HG02840 (cell line): ENCODE data around the gene PEX11A.
"Not testable (repeated sequence)": the region's sequence is repeated elsewhere in the genome, so short reads cannot be mapped to it uniquely, and the experiment has no call there.

Experiments
- ATAC-seq: cut with Tn5 transposase; IDR thresholded peaks from one replicate; pipeline ENCODE4 v1.9.1; 2021; ENCODE audit warnings: mild to moderate bottlenecking, moderate library complexity, moderate number of reproducible peaks; ENCODE audit not compliant: unreplicated experiment, low FRiP score

The PEX11A gene

GRCh38 chr15:89690276-89691218 is at the start of gene PEX11A, which contains the start of gene WDR93:
PEX11A (minus strand) TSS chr15:89690754; CDS start chr15:89690632, 122 bp downstream.
WDR93 (plus strand) TSS chr15:89690811; CDS start chr15:89701747, 10,936 bp downstream.
- ATAC-seq: peak; percentile 76

- no peak for ATAC-seq
Observed at GRCh38 chr15:89740137-89740536, 49.6 kb upstream of the PEX11A start.

DNA sequence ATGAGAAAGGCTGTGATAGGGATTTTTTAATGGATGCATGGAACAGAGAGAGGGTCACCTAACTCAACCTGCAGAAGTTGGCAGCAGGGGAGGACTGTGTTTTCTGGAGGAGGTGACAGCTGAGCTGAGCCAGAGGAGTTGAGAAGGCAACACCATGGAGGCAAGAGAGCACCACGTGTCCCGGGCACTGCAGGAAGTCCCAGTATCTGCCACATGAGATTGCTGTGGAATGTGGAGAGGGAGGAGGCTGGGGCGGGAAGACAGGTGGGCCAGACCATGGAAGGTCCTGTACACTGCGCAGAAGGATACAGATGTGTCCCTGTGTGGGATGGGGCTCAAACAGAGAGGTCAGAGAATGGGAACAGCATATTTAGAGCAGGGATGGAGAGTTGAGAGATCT is 45.2 kb upstream of the PEX11A start:
- no peak for ATAC-seq

DNA sequence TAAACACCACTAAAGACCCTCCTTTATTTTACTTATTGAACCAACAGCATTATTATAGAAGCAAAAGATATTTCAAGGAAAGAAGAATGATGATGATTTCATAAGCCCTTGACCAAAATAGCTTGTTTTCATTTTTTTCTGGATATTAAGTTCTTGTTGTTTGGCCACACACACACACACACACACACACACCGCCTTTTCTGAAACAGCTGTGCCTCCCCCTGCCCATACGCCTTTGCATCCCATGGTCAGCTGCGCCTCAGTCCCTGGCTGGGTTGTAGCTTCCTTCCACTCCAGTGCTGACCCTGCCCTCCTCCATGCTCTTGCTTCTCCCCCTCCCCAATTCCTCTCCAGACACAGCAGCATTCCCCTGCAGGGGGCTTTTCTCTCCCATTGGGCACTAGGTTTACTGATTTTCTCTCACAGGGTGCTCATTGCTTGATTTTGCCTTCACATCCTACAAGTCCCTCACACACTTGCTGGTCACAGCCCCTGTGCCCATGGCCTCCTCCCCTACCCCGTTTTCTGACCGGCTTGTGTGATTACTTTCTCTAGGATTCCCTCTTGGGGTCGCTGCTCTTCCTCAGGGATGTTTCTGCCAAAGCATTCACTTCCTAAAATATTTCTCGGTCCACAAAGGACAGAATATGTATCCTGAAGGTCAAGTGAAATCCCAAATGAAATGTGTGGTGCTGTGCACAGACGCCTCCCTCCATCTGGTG is 42.1 kb upstream of the PEX11A start:
- no peak for ATAC-seq

- no peak for ATAC-seq
Observed at GRCh38 chr15:89731275-89731674, 40.7 kb upstream of the PEX11A start.

DNA sequence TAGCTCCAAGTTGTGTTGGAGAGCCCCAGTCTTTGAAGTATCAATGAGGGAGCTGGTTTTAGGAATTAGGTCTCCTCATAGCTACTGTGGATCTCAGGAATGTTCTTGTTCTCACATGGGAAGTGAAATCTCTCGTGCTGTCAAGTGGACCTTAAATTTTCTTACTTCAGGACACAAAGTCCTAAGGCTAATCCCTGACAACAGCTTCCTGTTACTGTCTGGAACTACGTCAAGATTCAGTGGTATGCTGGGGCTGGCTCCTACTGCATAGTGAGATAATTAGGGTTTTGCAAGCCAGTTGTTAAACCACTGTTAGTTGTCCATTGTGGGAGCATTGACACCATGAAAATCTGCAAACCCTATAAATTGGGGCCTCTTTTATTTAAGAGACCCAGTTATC is 37.7 kb upstream of the PEX11A start:
- no peak for ATAC-seq

DNA sequence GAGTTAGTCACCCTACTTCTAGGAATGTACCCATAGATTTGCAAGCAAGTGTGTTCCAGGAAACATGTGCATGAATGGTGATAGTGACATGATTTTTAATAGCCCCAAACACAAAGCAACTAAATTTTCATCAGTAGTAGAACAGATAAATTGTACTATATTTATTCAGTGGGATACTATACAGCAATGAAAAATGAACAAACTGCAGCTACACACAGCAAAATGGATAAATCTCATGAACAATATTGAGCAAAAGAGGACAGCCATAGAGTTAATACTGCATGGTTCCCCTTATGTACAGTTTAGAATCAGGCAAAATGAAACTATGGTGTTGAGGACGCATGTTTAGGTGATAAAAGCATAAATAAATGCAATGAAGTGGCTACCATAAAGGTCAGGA is 34.5 kb upstream of the PEX11A start:
- no peak for ATAC-seq

GRCh38 chr15:89724621-89725020 is 34.1 kb upstream of the PEX11A start:
- ATAC-seq: no peak

DNA sequence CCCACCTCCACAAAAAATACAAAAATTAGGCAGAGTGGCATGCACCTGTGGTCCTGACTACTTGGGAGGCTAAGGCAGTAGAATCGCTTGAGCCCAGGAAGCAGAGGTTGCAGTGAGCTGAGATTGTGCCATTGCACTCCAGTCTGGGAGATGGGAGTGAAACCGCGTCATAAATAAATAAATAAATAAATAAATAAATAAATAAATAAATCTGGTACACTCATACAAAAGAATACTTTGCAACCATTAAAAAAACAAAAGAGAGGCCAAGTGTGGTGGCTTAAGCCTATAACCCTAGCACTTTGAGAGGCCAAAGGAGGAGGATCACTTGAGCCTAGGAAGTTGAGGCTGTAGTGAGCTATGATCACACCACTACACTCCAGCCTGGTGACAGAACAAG is 32.5 kb upstream of the PEX11A start:
- no peak for ATAC-seq

- ATAC-seq: no peak
Observed at GRCh38 chr15:89714775-89715174, 24.2 kb upstream of the PEX11A start.

DNA sequence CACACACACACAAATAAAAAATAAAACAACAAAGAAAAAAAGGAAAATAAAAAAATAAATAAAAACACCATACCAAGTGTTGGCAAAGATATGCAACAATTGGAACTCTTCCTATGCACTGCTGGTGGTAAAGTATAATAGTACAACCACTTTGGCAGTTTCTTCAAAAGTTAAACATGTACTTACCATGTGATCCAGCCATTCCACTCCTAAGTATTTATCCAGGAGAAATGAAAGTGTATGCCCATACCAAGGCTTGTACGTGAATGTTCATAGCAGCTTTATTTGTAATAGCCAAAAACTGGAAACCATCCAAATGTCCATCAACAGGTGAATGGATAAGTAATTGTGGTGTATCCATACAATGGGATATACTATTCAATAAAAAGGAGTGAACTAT is 17.0 kb upstream of the PEX11A start:
- ATAC-seq: no peak

GRCh38 chr15:89704411-89704810 is 13.9 kb upstream of the PEX11A start:
- no peak for ATAC-seq

DNA sequence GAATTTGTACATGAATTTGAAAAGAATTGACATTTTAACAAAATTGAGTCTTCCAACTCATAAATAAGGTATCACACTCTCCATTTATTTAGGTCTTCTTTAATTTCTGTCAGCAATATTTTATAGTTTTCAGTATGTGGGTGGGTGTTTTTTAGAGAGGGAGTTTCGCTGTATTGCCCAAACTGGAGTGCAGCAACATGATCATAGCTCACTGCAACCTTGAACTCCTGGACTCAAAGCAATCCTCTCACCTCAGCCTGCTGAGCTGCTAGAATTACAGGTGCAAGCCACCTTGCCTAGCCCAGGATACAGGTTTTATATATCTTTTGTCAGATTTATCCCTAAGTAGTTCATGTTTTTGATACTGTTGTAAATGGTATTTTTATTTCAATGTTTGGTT is 4.6 kb upstream of the PEX11A start:
- no peak for ATAC-seq

DNA sequence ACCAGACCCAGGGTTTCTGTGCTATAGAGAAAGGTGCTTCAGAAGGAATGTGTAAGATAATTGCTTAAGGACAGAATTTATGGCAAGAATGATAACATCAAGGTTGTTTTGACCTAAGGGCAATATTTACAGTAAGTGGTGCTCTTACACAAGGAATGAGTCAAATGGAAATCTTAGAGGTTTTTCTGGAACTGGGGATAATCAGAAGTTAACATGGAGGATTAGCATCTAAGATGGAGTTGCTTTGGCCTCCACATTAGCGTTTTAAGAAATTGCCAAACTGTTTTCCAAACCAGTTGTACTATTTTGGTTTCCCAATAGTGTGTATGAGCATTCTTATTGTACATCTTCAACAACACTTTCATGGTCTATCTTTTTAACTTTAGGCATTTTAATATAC is 3.1 kb upstream of the PEX11A start:
- ATAC-seq: no peak

- no peak for ATAC-seq
Observed at GRCh38 chr15:89693091-89693490, 2.5 kb upstream of the PEX11A start.

DNA sequence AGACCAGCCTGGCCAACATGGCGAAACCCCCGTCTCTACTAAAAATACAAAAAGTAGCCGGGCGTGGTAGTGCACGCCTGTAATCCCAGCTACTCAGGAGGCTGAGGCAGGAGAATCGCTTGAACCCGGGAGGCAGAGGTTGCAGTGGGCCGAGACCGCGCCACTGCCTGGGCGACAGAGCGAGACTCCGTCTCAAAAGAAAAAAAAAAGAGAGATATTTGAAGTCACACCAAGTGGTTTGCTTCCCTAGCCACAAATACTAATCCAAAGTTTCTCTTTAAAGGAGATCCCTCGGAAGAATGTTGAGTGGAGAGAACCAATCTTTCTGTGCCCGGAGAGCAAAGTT is 651 bp downstream of the PEX11A start:
- not testable (repeated sequence) for ATAC-seq

GRCh38 chr15:89686522-89686921 is 4.0 kb downstream of the PEX11A start:
- no peak for ATAC-seq

DNA sequence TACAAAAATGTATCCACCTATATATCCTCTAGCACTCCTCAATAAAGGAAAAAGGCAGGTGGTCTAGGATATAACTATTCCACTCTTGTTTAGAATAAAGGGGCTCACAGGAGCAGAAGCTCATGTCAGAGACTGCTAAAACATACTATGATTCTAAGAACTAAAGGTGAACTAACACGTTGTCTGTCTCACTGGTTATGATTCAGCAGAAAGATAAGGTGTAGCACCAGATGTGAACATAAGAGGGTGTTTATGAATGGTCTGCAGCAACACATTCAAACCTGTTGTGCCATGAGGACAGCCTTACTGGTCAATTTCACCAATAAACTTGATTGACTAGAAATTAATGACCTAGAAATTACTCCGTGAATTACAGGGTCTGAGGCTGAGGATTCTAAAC is 4.6 kb downstream of the PEX11A start:
- no peak for ATAC-seq

- ATAC-seq: no peak
Observed at GRCh38 chr15:89681146-89681545, 9.4 kb downstream of the PEX11A start.

GRCh38 chr15:89680282-89680873 is 10.2 kb downstream of the PEX11A start:
- ATAC-seq: no peak

DNA sequence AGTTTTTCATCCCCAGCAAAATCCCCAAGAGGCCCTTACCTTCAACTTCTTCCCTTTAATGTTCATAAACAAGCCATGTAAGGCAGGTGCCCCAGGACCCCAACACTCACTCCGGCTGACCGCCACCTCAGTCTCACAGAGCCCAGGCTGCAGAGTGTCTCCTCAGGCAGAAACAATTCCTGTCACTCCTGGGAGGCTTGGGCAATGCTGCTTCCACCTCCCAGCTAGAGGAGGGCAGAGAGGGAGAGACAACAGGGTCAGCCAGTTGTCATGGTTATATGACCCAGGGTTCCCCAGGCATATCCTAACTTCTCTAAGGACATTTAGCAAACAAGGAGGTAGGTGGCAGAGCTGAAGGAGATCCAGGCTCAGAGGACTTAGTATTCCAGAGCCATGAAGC is 11.3 kb downstream of the PEX11A start, which contains the start of gene PLIN1:
PLIN1 (minus strand) TSS at position 156 of the 400 bp plus-strand sequence. CDS start 1,878 bp downstream, outside the sequence.
- no peak for ATAC-seq
